GM12891 (cell line): ENCODE measurements around the gene GLRX2.
"Not testable (repeated sequence)": the region's sequence is repeated elsewhere in the genome, so short reads cannot be mapped to it uniquely, and the experiment has no call there.

Source experiments
- DNase-seq: peaks from one replicate; pipeline ENCODE4 v3.0.0; 2011; ENCODE audit warnings: low spot score; ENCODE audit not compliant: insufficient read length
- FAIRE-seq: peaks from 2 replicates; lab custom pipeline; 2011; peaks lifted over from hg19 to GRCh38; lab: Jason Lieb, UNC
- PAX5 ChIP-seq: IDR thresholded peaks from 2 replicates; pipeline ENCODE4 v1.6.1; 2011; ENCODE audit warnings: low read length, moderate library complexity, mild to moderate bottlenecking; ENCODE audit not compliant: insufficient read depth, severe bottlenecking
- POLR2A ChIP-seq: IDR thresholded peaks from 2 replicates; pipeline ENCODE4 v1.6.1; 2011; ENCODE audit warnings: low read depth, low read length, control low read depth
- POLR2AphosphoS5 ChIP-seq: IDR thresholded peaks from 2 replicates; pipeline ENCODE4 v1.6.1; 2011; ENCODE audit warnings: low read depth, low read length, control low read depth
- POU2F2 ChIP-seq: IDR thresholded peaks from 2 replicates; pipeline ENCODE4 v1.6.1; 2011; ENCODE audit warnings: low read depth, mild to moderate bottlenecking, control low read depth, low read length, moderate library complexity
- SPI1 ChIP-seq: IDR thresholded peaks from 2 replicates; pipeline ENCODE4 v1.6.1; 2011; ENCODE audit warnings: low read depth, low read length, control low read depth
- TAF1 ChIP-seq: IDR thresholded peaks from 2 replicates; pipeline ENCODE4 v1.6.1; 2011; ENCODE audit warnings: low read depth, low read length, control low read depth

Gene GLRX2

DNA sequence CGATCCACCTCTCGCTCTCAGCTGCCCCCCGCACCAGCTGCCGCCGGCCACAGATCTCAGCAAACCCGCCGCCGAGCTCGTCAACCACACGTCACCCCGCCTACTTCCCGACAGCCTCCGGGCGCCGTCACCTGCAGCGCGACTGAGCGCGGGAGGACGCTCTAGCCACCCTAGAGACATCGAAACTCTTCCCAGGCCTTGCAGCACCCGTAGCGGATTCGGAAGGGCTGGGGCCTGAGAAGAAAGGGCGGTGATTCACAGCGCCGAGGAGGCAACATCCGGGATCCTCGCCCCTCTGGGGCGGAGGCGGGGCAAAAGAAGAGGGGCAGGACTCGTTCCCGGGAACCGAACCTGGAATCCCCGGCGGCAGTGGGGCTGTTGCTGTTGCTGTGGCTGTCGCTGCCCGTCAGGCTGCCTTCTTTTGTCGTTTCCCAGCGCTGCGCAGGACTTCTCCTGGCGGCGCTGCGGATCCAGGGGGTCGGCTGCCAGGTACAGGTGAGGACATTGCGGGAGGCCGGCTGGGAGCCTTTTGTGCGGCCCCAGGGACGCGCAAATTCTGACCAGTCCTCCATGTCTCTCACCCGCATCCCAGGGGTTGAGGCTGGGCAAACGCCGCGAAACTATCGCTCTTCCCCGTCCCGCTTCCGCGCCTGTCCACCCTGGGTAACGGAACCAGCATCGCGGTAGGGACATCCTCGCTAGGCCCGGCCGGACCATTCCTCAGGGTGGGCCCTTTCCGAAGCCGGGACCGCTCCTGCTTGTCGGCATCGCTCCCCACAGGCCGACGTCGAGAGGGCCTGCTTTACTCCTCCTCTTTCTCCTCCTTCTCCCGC is 45.7 kb downstream of the GLRX2 start, which contains the start of the genes RO60 and UCHL5:
TSS of gene RO60 (plus strand) at position 331 of the 833 bp plus-strand sequence. CDS start 9,443 bp downstream, outside the sequence.
TSS of gene UCHL5 (minus strand) at position 79 of the 833 bp plus-strand sequence. CDS start 100 bp downstream, outside the sequence.
- TF ChIP-seq TAF1 (peak; percentile 74), SPI1 (no peak), POLR2AphosphoS5 (peak; percentile 91), POLR2A (peak; percentile 93), POU2F2 (peak; percentile 83), PAX5 (no peak)
- DNase-seq: peak; percentile 72
- peak; percentile 96 for FAIRE-seq

- FAIRE-seq (no peak), DNase-seq (peak; percentile 20)
- TF ChIP-seq PAX5 (peak; percentile 83), SPI1 (peak; percentile 64), POLR2AphosphoS5 (peak; percentile 90), POU2F2 (0 out of 2 replicates have a peak, but pooled peaks have one; percentile 71), TAF1 (peak; percentile 89), POLR2A (peak; percentile 94)
These were observed 46.5 kb downstream of the GLRX2 start for GRCh38 chr1:193058529-193059281.

GRCh38 chr1:193054169-193054675 is 51.0 kb downstream of the GLRX2 start:
- DNase-seq (no peak), FAIRE-seq (no peak)
- TF ChIP-seq PAX5: no peak
- TF ChIP-seq POLR2AphosphoS5: no peak
- TF ChIP-seq SPI1: no peak
- TF ChIP-seq TAF1: no peak
- no peak for TF ChIP-seq POLR2A
- no peak for TF ChIP-seq POU2F2

GRCh38 chr1:193048913-193049312 is 56.3 kb downstream of the GLRX2 start:
- not testable (repeated sequence) for FAIRE-seq, DNase-seq
